ENCODE data around the gene NXPH2. TPM values are rescaled to one million over a fixed set of nuclear protein-coding genes. Genes with fewer than 3 reads are reported as not detected.
A peak's percentile ranks its signal among the peaks of the same experiment; 100 is the strongest.

The NXPH2 gene
- total and polyA plus RNA-seq, 11 donors = 0.91 TPM; not detected in 10

GRCh38 chr2:138823666-138824065 is 43.5 kb upstream of the NXPH2 start:
- no peak for TF ChIP-seq POLR2A (IDR thresholded peaks at IDR 0.05)
- TF ChIP-seq CTCF (IDR thresholded peaks at IDR 0.05) = no peak
- Histone ChIP-seq H3K9me3 (no peaks in the 10 kb centered on the region), H3K4me1 (no peaks in the 10 kb centered on the region), H3K4me3 (no peak overlapping the region), H3K27ac (no peak overlapping the region), H3K36me3 (no peaks in the 10 kb centered on the region), H3K27me3 (peaks cover 0 to 5% (median 0%) of the 10 kb centered on the region in 9 donors)
- intact Hi-C loops (cut with DNase I) = no loop called here
- ATAC-seq (no peak), DNase-seq (no peak)
- 71 to 94% (median 76%) methylated on average over 2 of the region's 2 CpGs for WGBS, 4 donors

GRCh38 chr2:138819964-138820363 is 39.8 kb upstream of the NXPH2 start:
- intact Hi-C loops (cut with DNase I) = no loop called here
- no peak for DNase-seq
- WGBS, 4 donors = 78 to 88% (median 86%) methylated on average over 3 of the region's 3 CpGs
- H3K4me1 ChIP-seq = no peaks in the 10 kb centered on the region
- TF ChIP-seq CTCF (IDR thresholded peaks at IDR 0.05) (no peak), POLR2A (IDR thresholded peaks at IDR 0.05) (no peak)
- no peaks in the 10 kb centered on the region for H3K36me3 ChIP-seq
- no peak for ATAC-seq
- peaks cover 0 to 8% (median 0%) of the 10 kb centered on the region in 9 donors for H3K27me3 ChIP-seq
- H3K9me3 ChIP-seq = no peaks in the 10 kb centered on the region
- no peak overlapping the region for H3K27ac ChIP-seq
- H3K4me3 ChIP-seq = no peak overlapping the region

GRCh38 chr2:138818556-138818955 is 38.4 kb upstream of the NXPH2 start:
- H3K27me3 ChIP-seq = peaks cover 0 to 8% (median 0%) of the 10 kb centered on the region in 9 donors
- TF ChIP-seq CTCF (IDR thresholded peaks at IDR 0.05) = no peak
- no peak for TF ChIP-seq POLR2A (IDR thresholded peaks at IDR 0.05)
- no peaks in the 10 kb centered on the region for H3K9me3 ChIP-seq
- no peak for ATAC-seq
- no peak overlapping the region for H3K4me3 ChIP-seq
- H3K36me3 ChIP-seq = no peaks in the 10 kb centered on the region
- WGBS, 4 donors = 3 to 21% (median 12%) methylated on average over 1 of the region's 1 CpG
- DNase-seq = no peak
- no peak overlapping the region for H3K27ac ChIP-seq
- H3K4me1 ChIP-seq = no peaks in the 10 kb centered on the region
- intact Hi-C loops (cut with DNase I) = no loop called here

GRCh38 chr2:138814123-138814898 is 34.1 kb upstream of the NXPH2 start:
- Histone ChIP-seq H3K27ac (no peak overlapping the region), H3K9me3 (no peaks in the 10 kb centered on the region), H3K4me3 (no peak overlapping the region), H3K36me3 (no peaks in the 10 kb centered on the region), H3K27me3 (peaks cover 0 to 5% (median 0%) of the 10 kb centered on the region in 9 donors), H3K4me1 (no peaks in the 10 kb centered on the region)
- TF ChIP-seq CTCF (IDR thresholded peaks at IDR 0.05) (peak in 1 of 12 donors; percentile 9), POLR2A (IDR thresholded peaks at IDR 0.05) (no peak)
- intact Hi-C loops (cut with DNase I) = no loop called here
- DNase-seq = no peak
- no peak for ATAC-seq
- WGBS, 4 donors = 70 to 72% (median 71%) methylated on average over 4 of the region's 4 CpGs

All from heart left ventricle (tissue), 16 donors.